A673 (cell line): Measurements from ENCODE around the gene SCGB1C2. TPM values are rescaled to one million over a fixed set of nuclear protein-coding genes. Genes with fewer than 3 reads are reported as not detected.
A peak's percentile ranks its signal among the peaks of the same experiment; 100 is the strongest.
"Not testable (repeated sequence)": the region's sequence is repeated elsewhere in the genome, so short reads cannot be mapped to it uniquely, and the experiment has no call there.

Experiments used
- Bru-seq: library from RNA; stranded (reverse); fragments of 400-500 nt; gene quantifications from one replicate; lab custom pipeline; 2021; lab: Mats Ljungman, UMichigan
- BruChase-seq, 2 experiments: library from RNA; stranded (reverse); fragments of 400-500 nt; gene quantifications; one replicate each; lab custom pipeline; 2021; lab: Mats Ljungman, UMichigan
- BruUV-seq: library from RNA; stranded (reverse); fragments of 400-500 nt; replicated peaks from 2 replicates; lab custom pipeline; 2021; lab: Mats Ljungman, UMichigan
- CTCF ChIA-PET: fragments of 300-600 bp; sonication (Branson Sonifier 250); formaldehyde crosslinking; loops from one replicate; lab custom pipeline; 2022; ENCODE audit warnings: antibody characterized with exemption; lab: Charles Lee
- POLR2A ChIA-PET: fragments of 300-600 bp; sonication (Branson Sonifier 250); formaldehyde crosslinking; loops from one replicate; lab custom pipeline; 2022; ENCODE audit warnings: antibody characterized with exemption; ENCODE audit not compliant: low non-redundant PET; lab: Charles Lee
- DNase-seq: peaks from one replicate; pipeline ENCODE4 v3.0.0-alpha.2; 2015; ENCODE audit warnings: low spot score
- H3K27ac ChIP-seq: fragments of 200-600 bp; sonication (generic); 2 replicates; pipeline ENCODE4 v1.5.1; 2016; ENCODE audit warnings: mixed run types, low read depth, mild to moderate bottlenecking, mixed read lengths, antibody characterized with exemption, low read length; ENCODE audit not compliant: poor library complexity, severe bottlenecking
- H3K27me3 ChIP-seq: fragments of 200-600 bp; sonication (generic); replicated peaks from 2 replicates; pipeline ENCODE4 v1.6.1; 2017; ENCODE audit warnings: mixed run types, low read depth, mild to moderate bottlenecking, mixed read lengths, antibody characterized with exemption, low read length; ENCODE audit not compliant: insufficient read depth, poor library complexity
- H3K36me3 ChIP-seq: fragments of 200-600 bp; sonication (generic); 2 replicates; pipeline ENCODE4 v1.6.1; 2016; ENCODE audit warnings: mixed run types, mild to moderate bottlenecking, mixed read lengths, antibody characterized with exemption, low read length; ENCODE audit not compliant: insufficient read depth, poor library complexity, severe bottlenecking
- H3K4me1 ChIP-seq: fragments of 200-600 bp; sonication (generic); 2 replicates; pipeline ENCODE4 v1.6.1; 2017; ENCODE audit warnings: mixed run types, mild to moderate bottlenecking, mixed read lengths, antibody characterized with exemption, low read length; ENCODE audit not compliant: insufficient read depth, poor library complexity, severe bottlenecking
- H3K4me3 ChIP-seq: fragments of 200-600 bp; sonication (generic); 2 replicates; pipeline ENCODE4 v1.5.1; 2016; ENCODE audit warnings: low read depth, mixed run types, mild to moderate bottlenecking, mixed read lengths, low read length; ENCODE audit not compliant: poor library complexity, severe bottlenecking
- H3K9me3 ChIP-seq: fragments of 200-600 bp; sonication (generic); 2 replicates; pipeline ENCODE4 v1.6.1; 2016; ENCODE audit warnings: mixed run types, low read depth, mild to moderate bottlenecking, mixed read lengths, antibody characterized with exemption, low read length; ENCODE audit not compliant: poor library complexity, severe bottlenecking
- CTCF ChIP-seq: fragments of 300-800, 200-600 bp; sonication (generic); conservative IDR thresholded peaks from 2 replicates; pipeline ENCODE4 v1.5.1; 2017; ENCODE audit warnings: low read depth, mild to moderate bottlenecking, antibody characterized with exemption, low read length, moderate library complexity, mixed read lengths
- intact Hi-C: fragments of 100-400 bp; cut with micrococcal nuclease; formaldehyde crosslinking; loops from one replicate; pipeline ENCODE4 v1.10.0; 2022; ENCODE audit not compliant: unreplicated experiment
- long read RNA-seq: library from polyadenylated mRNA; stranded (forward); transcript quantifications from one replicate; pipeline ENCODE4 v2.0.0, GENCODE V29; 2022
- total RNA-seq: library from RNA; stranded (reverse); gene quantifications from 2 replicates; pipeline ENCODE4 v1.2.3, GENCODE V29; 2021

SCGB1C2 gene
- total RNA-seq: not detected in 2 replicates
- not detected for Bru-seq, nascent RNA
- not detected for BruChase-seq, experiment 1, labeled RNA remaining after a 2-hour chase
- not detected for BruChase-seq, experiment 2, labeled RNA remaining after a 6-hour chase
- long read RNA-seq: 0 reads

GRCh38 chr17:137166-137807 lies at the start of gene SCGB1C2:
TSS of gene SCGB1C2 (plus strand) at chr17:137569. CDS start at chr17:137591, 22 bp downstream.
- DNase-seq, H3K27ac ChIP-seq, H3K4me3 ChIP-seq, POLR2A ChIA-PET, H3K36me3 ChIP-seq, H3K27me3 ChIP-seq, BruUV-seq, CTCF ChIA-PET, intact Hi-C loops, H3K9me3 ChIP-seq, H3K4me1 ChIP-seq: not testable (repeated sequence)

- H3K4me3 ChIP-seq, H3K4me1 ChIP-seq, CTCF ChIA-PET, H3K27ac ChIP-seq, DNase-seq, BruUV-seq, H3K27me3 ChIP-seq, H3K36me3 ChIP-seq, POLR2A ChIA-PET, H3K9me3 ChIP-seq, intact Hi-C loops: not testable (repeated sequence)
Measured at GRCh38 chr17:113111-113510, 24.3 kb upstream of the SCGB1C2 start.

GRCh38 chr17:118339-118917 lies 18.9 kb upstream of the SCGB1C2 start:
- H3K27me3 ChIP-seq, H3K9me3 ChIP-seq, H3K4me3 ChIP-seq, H3K4me1 ChIP-seq, H3K36me3 ChIP-seq, intact Hi-C loops, CTCF ChIA-PET, H3K27ac ChIP-seq, BruUV-seq, POLR2A ChIA-PET: not testable (repeated sequence)
- peak; percentile 67 for TF ChIP-seq CTCF
- DNase-seq: peak; percentile 48

GRCh38 chr17:133932-134331 lies 3.4 kb upstream of the SCGB1C2 start:
- H3K9me3 ChIP-seq, H3K4me1 ChIP-seq, H3K4me3 ChIP-seq, H3K36me3 ChIP-seq, DNase-seq, H3K27me3 ChIP-seq, CTCF ChIA-PET, H3K27ac ChIP-seq, POLR2A ChIA-PET, intact Hi-C loops, BruUV-seq: not testable (repeated sequence)
